GM12892 (cell line): ENCODE data around the gene PILRA.

Experiments used
- DNase-seq: peaks from one replicate; pipeline ENCODE4 v3.0.0; 2011; ENCODE audit not compliant: insufficient read length
- FAIRE-seq: peaks from 2 replicates; lab custom pipeline; 2011; peaks lifted over from hg19 to GRCh38; lab: Jason Lieb, UNC
- POLR2A ChIP-seq: IDR thresholded peaks from 2 replicates; pipeline ENCODE4 v1.6.1; 2011; ENCODE audit warnings: low read depth, low read length, control low read depth
- POLR2AphosphoS5 ChIP-seq: IDR thresholded peaks from 2 replicates; pipeline ENCODE4 v1.6.1; 2011; ENCODE audit warnings: low read depth, low read length, control low read depth
- TAF1 ChIP-seq: IDR thresholded peaks from 2 replicates; pipeline ENCODE4 v1.6.1; 2011; ENCODE audit warnings: low read depth, mild to moderate bottlenecking, control low read depth, low read length, borderline replicate concordance

Gene PILRA

DNA sequence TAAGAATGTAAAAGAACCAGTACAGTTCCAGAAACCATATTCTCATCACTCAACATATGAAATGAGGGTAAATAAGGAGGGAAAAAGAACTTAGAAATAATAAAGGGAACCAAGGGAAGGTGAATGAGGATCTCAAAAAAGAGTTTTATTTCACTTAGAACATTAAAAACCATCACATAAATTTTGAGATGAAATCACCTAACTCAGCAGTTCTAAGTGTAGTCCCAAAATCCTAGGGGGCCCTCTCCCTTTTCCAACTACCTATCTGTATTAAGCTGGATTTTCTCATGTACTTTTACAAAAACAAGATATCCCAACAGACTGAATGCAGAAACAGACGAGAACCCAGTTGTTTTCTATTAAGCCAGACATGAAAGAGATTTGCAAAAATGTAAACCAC is 52.1 kb downstream of the PILRA start:
- TF ChIP-seq TAF1 (no peak), POLR2A (no peak)
- no peak for DNase-seq
- no peak for FAIRE-seq

- FAIRE-seq (no peak), DNase-seq (no peak)
- TF ChIP-seq POLR2AphosphoS5 (no peak), POLR2A (no peak), TAF1 (no peak)
These were observed 53.2 kb downstream of the PILRA start for GRCh38 chr7:100426516-100426915.

DNA sequence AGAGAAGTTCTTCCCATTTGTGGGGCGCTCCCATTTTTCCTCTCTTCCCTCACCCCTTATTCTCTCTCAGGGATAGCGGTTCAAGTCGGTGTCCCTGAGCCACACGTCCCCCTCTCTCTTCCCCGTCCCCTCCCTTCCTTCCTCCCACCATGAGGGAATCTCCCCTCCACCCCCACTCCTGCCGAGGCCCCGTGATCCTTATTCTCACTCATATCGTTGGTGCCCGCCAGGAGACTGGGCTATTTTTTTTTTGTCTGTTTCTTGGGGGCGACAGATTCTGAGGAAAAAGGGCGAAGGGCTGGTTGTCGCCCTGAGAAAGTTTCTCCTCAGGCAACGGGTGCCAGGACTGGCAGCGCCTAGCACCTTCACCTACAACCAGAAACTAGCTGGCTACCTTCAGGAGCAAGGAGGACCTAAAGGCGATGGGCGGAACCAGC is 54.5 kb downstream of the PILRA start:
- TF ChIP-seq TAF1 (no peak), POLR2AphosphoS5 (no peak), POLR2A (no peak)
- no peak for DNase-seq
- no peak for FAIRE-seq

GRCh38 chr7:100428199-100428966 is 55.1 kb downstream of the PILRA start, which contains the start of gene ZCWPW1:
TSS of gene ZCWPW1 (minus strand) at chr7:100428703. CDS start at chr7:100420649, 8,054 bp downstream.
- peak; percentile 86 for TF ChIP-seq TAF1
- peak; percentile 100 for TF ChIP-seq POLR2A
- TF ChIP-seq POLR2AphosphoS5: peak; percentile 99
- no peak for FAIRE-seq
- DNase-seq: peak; percentile 80

DNA sequence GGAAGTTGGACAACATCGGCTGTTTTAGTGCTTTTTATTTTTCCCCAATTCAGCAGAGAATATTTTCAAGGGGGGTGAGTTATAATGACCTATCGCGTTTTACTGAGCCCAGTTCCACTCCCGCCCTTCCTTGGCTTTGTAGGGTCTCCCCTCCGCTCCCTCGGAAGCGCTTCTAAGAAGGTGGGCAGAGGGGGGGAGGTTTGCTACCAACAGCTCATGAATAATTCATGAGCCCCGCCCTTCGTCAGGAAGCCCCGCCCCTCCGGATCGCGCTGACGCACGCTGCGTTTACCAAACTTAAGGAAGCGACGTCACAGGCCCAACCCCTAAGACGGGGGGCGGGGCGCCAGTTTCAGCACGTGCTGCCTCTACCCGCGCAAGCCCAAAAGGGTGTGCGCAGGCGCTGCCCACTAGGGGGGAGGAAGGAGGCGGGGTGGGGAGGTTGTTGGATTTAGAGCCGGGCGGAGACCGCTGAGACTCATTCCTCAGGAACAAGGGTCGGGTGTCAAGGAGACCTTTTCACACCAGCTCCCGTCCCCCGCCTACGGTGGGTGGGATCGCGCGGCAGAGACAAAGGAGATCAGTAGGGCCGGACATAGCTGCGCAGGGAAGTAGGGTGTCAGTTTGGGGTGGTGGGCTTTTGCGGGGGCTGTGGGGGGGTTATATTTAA is 55.8 kb downstream of the PILRA start:
- TF ChIP-seq TAF1: no peak
- TF ChIP-seq POLR2AphosphoS5: peak; percentile 58; the same call in 1 of the 2 replicates
- TF ChIP-seq POLR2A: peak; percentile 70; the same call in 1 of the 2 replicates
- no peak for FAIRE-seq
- peak; percentile 89 for DNase-seq

- FAIRE-seq: peak; percentile 100
- peak; percentile 97 for DNase-seq
- TF ChIP-seq POLR2AphosphoS5 (no peak; the same call in 1 of the 2 replicates), TAF1 (peak; percentile 40; the same call in 1 of the 2 replicates), POLR2A (peak; percentile 50; the same call in 1 of the 2 replicates)
These were observed 56.6 kb downstream of the PILRA start, which contains the start of gene MEPCE for GRCh38 chr7:100429637-100430492. TSS of gene MEPCE (plus strand) at chr7:100429831. CDS start at chr7:100430019, 188 bp downstream.

DNA sequence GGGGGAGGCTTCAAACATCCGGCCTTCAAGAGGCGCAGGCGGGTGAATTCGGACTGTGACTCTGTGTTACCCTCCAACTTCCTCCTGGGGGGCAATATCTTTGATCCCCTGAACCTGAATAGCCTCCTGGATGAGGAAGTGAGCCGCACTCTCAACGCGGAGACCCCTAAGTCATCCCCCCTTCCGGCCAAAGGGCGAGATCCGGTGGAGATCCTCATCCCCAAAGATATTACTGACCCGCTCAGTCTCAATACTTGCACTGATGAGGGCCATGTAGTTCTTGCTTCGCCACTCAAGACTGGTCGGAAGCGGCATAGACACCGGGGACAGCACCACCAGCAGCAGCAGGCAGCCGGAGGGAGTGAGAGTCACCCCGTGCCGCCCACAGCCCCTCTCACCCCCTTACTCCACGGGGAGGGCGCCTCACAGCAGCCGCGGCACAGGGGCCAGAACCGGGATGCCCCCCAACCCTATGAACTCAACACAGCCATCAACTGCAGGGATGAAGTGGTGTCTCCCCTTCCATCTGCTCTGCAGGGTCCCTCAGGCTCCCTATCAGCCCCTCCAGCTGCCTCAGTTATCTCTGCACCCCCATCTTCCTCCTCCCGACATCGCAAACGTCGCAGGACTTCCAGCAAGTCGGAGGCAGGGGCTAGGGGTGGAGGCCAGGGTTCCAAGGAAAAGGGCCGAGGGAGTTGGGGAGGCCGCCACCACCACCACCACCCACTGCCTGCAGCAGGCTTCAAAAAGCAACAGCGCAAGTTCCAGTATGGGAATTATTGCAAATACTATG is 57.4 kb downstream of the PILRA start:
- FAIRE-seq: peak; percentile 60
- no peak for DNase-seq
- no peak for TF ChIP-seq POLR2AphosphoS5
- no peak for TF ChIP-seq TAF1
- no peak for TF ChIP-seq POLR2A

DNA sequence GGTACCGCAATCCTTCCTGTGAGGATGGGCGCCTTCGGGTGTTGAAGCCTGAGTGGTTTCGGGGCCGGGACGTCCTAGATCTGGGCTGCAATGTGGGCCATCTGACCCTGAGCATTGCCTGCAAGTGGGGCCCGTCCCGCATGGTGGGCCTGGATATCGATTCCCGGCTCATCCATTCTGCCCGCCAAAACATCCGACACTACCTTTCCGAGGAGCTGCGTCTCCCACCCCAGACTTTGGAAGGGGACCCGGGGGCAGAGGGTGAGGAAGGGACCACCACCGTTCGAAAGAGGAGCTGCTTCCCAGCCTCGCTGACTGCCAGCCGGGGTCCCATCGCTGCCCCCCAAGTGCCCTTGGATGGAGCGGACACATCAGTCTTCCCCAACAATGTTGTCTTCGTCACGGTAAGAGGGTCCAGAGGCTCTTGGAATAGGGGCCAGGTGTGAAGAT is 58.0 kb downstream of the PILRA start:
- no peak for FAIRE-seq
- DNase-seq: no peak

GRCh38 chr7:100432053-100432452 is 58.8 kb downstream of the PILRA start:
- DNase-seq (no peak), FAIRE-seq (no peak)
- TF ChIP-seq TAF1 (no peak), POLR2A (no peak), POLR2AphosphoS5 (no peak; the same call in 1 of the 2 replicates)

More for the DNA sequence above, 58.0 kb downstream of the PILRA start:
- TF ChIP-seq TAF1 (no peak), POLR2AphosphoS5 (no peak), POLR2A (no peak)

DNA sequence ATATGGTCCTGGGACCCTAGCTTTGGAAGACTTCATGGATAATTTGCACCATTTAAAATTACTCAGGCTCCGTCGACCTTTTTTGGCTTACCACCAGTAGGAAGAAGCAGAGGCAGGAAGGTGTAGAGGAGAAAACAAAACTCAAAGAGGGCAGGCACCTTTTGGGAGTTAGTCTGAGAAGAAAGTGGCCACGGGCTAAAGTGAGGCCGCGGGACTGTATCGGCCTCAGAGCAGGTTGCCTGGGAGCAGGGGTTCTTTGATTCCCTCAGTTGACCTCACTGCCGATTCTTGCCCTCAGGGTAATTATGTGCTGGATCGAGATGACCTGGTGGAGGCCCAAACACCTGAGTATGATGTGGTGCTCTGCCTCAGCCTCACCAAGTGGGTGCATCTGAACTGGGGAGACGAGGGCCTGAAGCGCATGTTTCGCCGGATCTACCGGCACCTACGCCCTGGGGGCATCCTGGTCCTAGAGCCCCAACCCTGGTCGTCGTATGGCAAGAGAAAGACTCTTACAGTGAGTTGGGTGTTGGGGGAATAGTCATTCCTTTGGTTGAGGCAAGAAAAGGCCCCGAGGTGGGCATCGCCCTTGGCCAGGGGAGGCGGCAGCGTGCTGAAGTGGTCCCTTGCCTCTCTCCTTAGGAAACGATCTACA is 59.5 kb downstream of the PILRA start:
- FAIRE-seq (no peak), DNase-seq (no peak)
- TF ChIP-seq POLR2AphosphoS5: no peak
- no peak for TF ChIP-seq TAF1
- TF ChIP-seq POLR2A: no peak

GRCh38 chr7:100433276-100433591 is 59.9 kb downstream of the PILRA start:
- TF ChIP-seq POLR2AphosphoS5 (no peak; the same call in 1 of the 2 replicates), TAF1 (no peak), POLR2A (no peak)
- DNase-seq: no peak
- FAIRE-seq: no peak
